ENCODE results near the gene FBXW8.

The FBXW8 gene

DNA sequence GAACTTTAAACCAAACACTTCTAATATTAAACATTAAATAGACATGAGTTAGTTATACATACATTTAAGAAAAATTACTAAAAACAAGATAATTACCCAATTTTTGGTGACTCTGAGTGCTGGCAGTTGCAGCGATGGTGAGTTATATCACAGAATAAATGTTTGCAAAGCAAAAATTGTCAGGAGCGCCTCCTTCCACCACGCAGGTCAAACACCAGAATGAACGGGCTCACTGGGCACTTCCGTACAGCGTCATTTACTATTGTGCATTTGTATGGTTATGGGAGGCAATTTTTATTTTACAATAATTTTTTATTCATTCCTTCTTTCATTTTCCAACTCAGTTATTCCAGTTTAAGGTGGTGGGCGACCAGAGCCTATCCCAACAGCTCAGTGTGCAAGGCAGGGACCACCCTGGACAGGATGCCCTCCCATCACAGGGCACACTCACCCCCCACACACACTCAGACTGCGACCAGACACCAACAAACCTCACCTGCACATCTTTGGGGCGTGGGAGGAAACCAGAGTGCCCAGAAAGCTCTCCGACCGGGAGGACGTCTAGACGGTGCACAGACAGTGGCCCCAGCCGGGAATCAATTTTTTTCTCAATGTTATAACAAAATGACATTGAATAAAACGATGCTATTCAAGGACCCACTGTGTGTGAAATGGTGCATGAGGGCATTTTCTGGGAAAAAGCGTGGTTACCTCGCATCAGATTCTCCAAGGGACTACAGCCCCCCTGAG is 121.3 kb downstream of the FBXW8 start:
- no peak for TF ChIP-seq ZFX (IDR thresholded peaks at IDR 0.05)
- TF ChIP-seq, protein P1, sequence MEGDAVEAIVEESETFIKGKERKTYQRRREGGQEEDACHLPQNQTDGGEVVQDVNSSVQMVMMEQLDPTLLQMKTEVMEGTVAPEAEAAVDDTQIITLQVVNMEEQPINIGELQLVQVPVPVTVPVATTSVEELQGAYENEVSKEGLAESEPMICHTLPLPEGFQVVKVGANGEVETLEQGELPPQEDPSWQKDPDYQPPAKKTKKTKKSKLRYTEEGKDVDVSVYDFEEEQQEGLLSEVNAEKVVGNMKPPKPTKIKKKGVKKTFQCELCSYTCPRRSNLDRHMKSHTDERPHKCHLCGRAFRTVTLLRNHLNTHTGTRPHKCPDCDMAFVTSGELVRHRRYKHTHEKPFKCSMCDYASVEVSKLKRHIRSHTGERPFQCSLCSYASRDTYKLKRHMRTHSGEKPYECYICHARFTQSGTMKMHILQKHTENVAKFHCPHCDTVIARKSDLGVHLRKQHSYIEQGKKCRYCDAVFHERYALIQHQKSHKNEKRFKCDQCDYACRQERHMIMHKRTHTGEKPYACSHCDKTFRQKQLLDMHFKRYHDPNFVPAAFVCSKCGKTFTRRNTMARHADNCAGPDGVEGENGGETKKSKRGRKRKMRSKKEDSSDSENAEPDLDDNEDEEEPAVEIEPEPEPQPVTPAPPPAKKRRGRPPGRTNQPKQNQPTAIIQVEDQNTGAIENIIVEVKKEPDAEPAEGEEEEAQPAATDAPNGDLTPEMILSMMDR (conservative IDR thresholded peaks at IDR 0.05), result no peak
- no peak overlapping the region for H3K27ac ChIP-seq

DNA sequence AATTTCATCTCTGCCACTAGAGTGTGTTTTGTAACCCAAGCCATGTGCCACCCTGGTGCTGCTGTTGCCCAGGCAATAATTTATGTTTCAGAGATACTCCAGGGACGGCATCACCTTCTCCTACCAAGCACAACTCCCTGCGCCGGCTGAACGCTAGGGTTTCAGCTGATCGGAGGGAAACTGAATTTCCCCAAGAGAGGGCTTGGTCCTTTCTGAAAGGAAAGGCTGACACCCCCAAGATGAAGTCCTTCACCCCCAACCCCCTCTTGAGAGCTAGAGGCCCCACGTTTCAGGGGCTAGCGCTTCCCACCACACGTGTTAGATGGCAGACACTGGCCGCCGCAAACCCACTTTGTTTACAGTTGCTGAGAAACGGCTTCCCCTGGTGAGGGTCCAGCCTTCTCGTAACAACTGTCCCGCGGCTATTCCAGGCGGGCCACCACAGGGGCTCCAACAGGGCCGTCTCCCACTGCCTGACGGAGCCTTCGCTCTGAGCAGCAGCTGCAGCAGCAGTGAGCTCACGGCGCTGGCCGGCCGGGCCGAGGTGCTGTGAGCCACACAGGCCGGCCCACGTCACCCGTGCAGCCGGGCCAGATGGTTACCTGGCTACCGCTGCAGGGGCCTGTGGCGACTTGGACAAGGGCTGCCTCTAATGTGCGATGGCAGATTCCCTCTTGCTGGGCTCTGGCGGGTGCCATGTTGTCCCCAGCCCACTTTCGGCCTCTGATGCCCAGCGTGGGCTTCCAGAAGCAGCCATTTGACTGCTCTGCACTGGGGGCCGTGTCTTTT is 122.0 kb downstream of the FBXW8 start:
- no peak overlapping the region; the same call in 1 of the 2 replicates for H3K27ac ChIP-seq

DNA sequence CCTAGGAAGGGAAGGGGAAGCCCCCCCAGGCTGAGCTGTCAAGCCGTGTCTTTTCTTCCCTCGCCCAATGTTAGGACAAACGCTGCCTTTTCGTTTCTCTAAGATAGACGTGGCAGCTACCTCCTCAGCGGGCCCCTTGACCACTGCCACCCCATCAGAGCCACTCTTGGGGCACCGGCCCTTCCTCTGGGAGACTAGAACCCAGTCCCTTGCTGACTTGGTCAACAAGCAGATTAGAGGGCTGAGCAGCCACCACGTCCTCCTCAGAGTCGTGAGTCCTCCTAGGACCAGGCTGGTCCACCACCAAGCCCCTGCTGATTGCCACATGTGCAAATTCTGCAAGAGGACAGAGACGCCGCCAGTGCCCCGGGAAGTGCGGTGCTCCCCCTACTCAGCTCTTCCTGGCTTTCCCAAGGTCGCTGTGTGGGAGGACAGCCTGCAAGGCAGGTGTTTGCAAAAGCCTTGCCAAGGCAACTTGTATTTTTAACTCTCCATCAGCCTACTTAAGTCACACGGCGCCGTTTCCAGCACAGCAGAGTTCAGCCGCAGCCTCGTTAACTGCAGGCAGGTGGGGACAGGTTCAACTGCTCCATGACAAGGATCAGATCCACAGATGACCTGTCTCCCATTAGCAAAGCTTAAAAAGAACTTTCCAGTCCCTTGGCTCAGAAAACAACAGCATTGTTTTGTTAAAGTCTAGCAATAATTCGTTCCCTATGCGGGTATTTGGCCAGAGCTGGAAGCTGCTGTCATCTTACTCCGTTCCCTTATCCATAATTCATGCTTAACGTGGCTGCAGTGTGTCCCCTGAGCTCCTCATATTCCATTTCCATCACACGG is 122.9 kb downstream of the FBXW8 start:
- TF ChIP-seq, protein P1 (conservative IDR thresholded peaks at IDR 0.05), result no peak
- no peak for TF ChIP-seq ZFX (IDR thresholded peaks at IDR 0.05)
- no peak overlapping the region; the same call in 1 of the 2 replicates for H3K27ac ChIP-seq

More for the DNA sequence above, 122.0 kb downstream of the FBXW8 start:
- no peak for TF ChIP-seq ZFX (IDR thresholded peaks at IDR 0.05)
- TF ChIP-seq, protein P1 (conservative IDR thresholded peaks at IDR 0.05), result no peak

DNA sequence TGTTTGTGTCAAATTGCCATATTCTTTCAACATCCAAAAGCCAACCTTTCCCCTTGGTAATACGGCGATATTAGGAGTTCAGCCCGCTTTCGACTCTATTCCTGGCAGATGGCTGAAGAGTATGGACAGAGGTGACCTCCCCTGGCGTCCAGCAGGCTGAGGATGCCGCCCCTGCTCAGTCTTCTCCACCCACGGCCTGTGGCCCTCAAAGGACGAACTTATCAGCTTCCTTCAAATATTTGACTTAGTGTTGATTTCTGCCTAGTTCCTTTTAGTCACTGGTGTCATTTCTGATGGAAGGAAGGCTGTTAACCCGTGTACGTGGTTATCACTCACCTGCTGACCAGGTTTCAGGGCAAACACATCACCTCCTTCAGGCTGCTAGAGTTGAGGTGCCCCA is 123.5 kb downstream of the FBXW8 start:
- TF ChIP-seq, protein P1 (conservative IDR thresholded peaks at IDR 0.05), result no peak
- TF ChIP-seq ZFX (IDR thresholded peaks at IDR 0.05), result no peak
- no peak overlapping the region for H3K27ac ChIP-seq

GRCh38 chr12:117034701-117035151 is 124.0 kb downstream of the FBXW8 start:
- no peak for TF ChIP-seq ZFX (IDR thresholded peaks at IDR 0.05)
- TF ChIP-seq, protein P1 (conservative IDR thresholded peaks at IDR 0.05), result no peak
- no peak overlapping the region for H3K27ac ChIP-seq

DNA sequence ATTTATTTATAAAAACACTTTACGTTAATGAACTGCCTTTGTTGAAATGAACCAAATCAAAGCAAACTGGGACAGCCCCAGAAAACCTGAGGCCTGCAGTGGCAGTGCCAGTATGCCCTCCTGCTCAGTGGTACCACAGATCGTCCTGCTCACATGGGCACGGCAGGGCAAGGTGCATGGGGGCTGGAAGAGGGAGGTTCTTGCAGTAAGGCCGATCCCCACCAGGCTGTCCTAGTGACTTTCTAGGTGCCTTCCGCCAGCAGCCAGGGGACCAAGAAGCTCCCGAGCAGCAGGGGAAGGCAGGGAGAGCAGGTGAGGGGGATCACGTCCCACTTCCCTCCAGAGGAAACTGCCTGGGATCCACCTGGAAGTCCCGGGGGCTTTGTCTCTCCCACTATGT is 124.5 kb downstream of the FBXW8 start:
- H3K27ac ChIP-seq, result no peak overlapping the region
- no peak for TF ChIP-seq ZFX (IDR thresholded peaks at IDR 0.05)
- TF ChIP-seq, protein P1 (conservative IDR thresholded peaks at IDR 0.05), result no peak
